GM12878 (cell line): ENCODE results near the gene CCDC83. TPM values are rescaled to one million over a fixed set of nuclear protein-coding genes. Genes with fewer than 3 reads are reported as not detected.

Experiments used
- ATAC-seq: fragments of 200-7000 bp; cut with Tn5 transposase; 3 replicates; pipeline ENCODE4 v1.9.1; 2020; ENCODE audit warnings: mild to moderate bottlenecking, moderate library complexity
- BruUV-seq: library from RNA; stranded (reverse); fragments of 400-500 nt; replicated peaks from 2 replicates; lab custom pipeline; 2021; lab: Mats Ljungman, UMichigan
- CTCF ChIA-PET: fragments of 300-600 bp; sonication (Branson Sonifier 250); formaldehyde crosslinking; extraction: SDS; loops from one replicate; lab custom pipeline; 2021; ENCODE audit warnings: inconsistent platforms; lab: Yijun Ruan, JAX
- POLR2A ChIA-PET: fragments of 350-600 bp; formaldehyde crosslinking; extraction: SDS; loops from one replicate; lab custom pipeline; 2021; ENCODE audit warnings: inconsistent platforms; lab: Charles Lee
- RAD21 ChIA-PET: fragments of 300-600 bp; sonication (Branson Sonifier 250); formaldehyde crosslinking; loops from one replicate; lab custom pipeline; 2023; ENCODE audit warnings: antibody characterized with exemption; ENCODE audit not compliant: unreplicated experiment; lab: Charles Lee
- SMC1A ChIA-PET: fragments of 300-600 bp; sonication (Branson Sonifier 250); formaldehyde crosslinking; loops from one replicate; lab custom pipeline; 2023; ENCODE audit not compliant: unreplicated experiment, uncharacterized antibody; lab: Charles Lee
- DNase-seq: peaks from one replicate; pipeline ENCODE4 v3.0.0-alpha.2; 2011; ENCODE audit warnings: low read depth, low spot score
- FAIRE-seq: peaks from 3 replicates; lab custom pipeline; 2011; peaks lifted over from hg19 to GRCh38; lab: Jason Lieb, UNC
- H2AFZ ChIP-seq: 2 replicates; pipeline ENCODE4 v1.6.0; 2011; ENCODE audit warnings: low read depth, low read length, control low read depth; ENCODE audit not compliant: control insufficient read depth
- H3K27ac ChIP-seq: 2 replicates; pipeline ENCODE4 v1.5.1; 2011; ENCODE audit warnings: control low read depth; ENCODE audit not compliant: control insufficient read depth, insufficient read depth
- H3K27me3 ChIP-seq, 2 experiments: replicated peaks in 1 of 2; 2 replicates each; pipeline versions ENCODE4 v1.6.0 to v1.6.1; 2011; ENCODE audit warnings: low read length in 1 of 2; ENCODE audit not compliant: control insufficient read depth in 2 of 2, insufficient read depth in 2 of 2
- H3K36me3 ChIP-seq, 2 experiments: 2 replicates each; pipeline ENCODE4 v1.5.1; 2011; ENCODE audit warnings: low read length in 1 of 2; ENCODE audit not compliant: control insufficient read depth in 2 of 2, insufficient read depth in 2 of 2
- H3K4me1 ChIP-seq: 2 replicates; pipeline ENCODE4 v1.6.1; 2011; ENCODE audit warnings: mild to moderate bottlenecking, low read length, moderate library complexity, mixed read lengths; ENCODE audit not compliant: control insufficient read depth, insufficient read depth
- H3K4me2 ChIP-seq: 2 replicates; pipeline ENCODE4 v1.6.0; 2011; ENCODE audit warnings: control low read depth; ENCODE audit not compliant: control insufficient read depth, insufficient read depth
- H3K4me3 ChIP-seq: fragments of 200-600 bp; sonication (generic); 2 replicates; pipeline ENCODE4 v1.5.1; 2016
- H3K79me2 ChIP-seq: 2 replicates; pipeline ENCODE4 v1.6.0; 2011; ENCODE audit warnings: low read length; ENCODE audit not compliant: control insufficient read depth, insufficient read depth
- H3K9ac ChIP-seq: 2 replicates; pipeline ENCODE4 v1.8.0; 2011; ENCODE audit warnings: low read length, control low read depth, mixed read lengths; ENCODE audit not compliant: control insufficient read depth, insufficient read depth
- H3K9me3 ChIP-seq: replicated peaks from 3 replicates; pipeline ENCODE4 v1.5.1; 2011; ENCODE audit warnings: mild to moderate bottlenecking, low read length; ENCODE audit not compliant: control insufficient read depth, insufficient read depth
- H4K20me1 ChIP-seq: 2 replicates; pipeline ENCODE4 v1.6.0; 2011; ENCODE audit not compliant: control insufficient read depth, insufficient read depth
- ATF7 ChIP-seq: fragments of 450-650 bp; IDR thresholded peaks from 2 replicates; pipeline ENCODE4 v1.6.1; 2016; ENCODE audit warnings: low read depth, mild to moderate bottlenecking
- DPF2 ChIP-seq: fragments of 450-650 bp; IDR thresholded peaks from 2 replicates; pipeline ENCODE4 v1.6.1; 2017; ENCODE audit warnings: mild to moderate bottlenecking
- EGR1 ChIP-seq, 2 experiments: IDR thresholded peaks; 1 replicate in 1 of 2; 2 replicates in 1 of 2; pipeline ENCODE4 v1.6.1; 2011 to 2012; ENCODE audit warnings: low read depth in 2 of 2, low read length in 2 of 2, borderline replicate concordance in 1 of 2, mild to moderate bottlenecking in 1 of 2, moderate library complexity in 1 of 2
- ESRRA ChIP-seq: IDR thresholded peaks from 2 replicates; pipeline ENCODE4 v1.6.1; 2012; ENCODE audit warnings: mild to moderate bottlenecking, low read length, improper control_type of control experiment
- GABPA ChIP-seq: IDR thresholded peaks from 2 replicates; pipeline ENCODE4 v1.6.1; 2014; ENCODE audit warnings: antibody characterized with exemption, low read depth, mild to moderate bottlenecking, inconsistent platforms
- KAT2A ChIP-seq: conservative IDR thresholded peaks from 2 replicates; pipeline ENCODE4 v1.6.1; 2011; ENCODE audit warnings: low read depth, low read length; ENCODE audit not compliant: control insufficient read depth
- NBN ChIP-seq: fragments of 450-650 bp; IDR thresholded peaks from 2 replicates; pipeline ENCODE4 v1.6.1; 2016
- NFYA ChIP-seq: IDR thresholded peaks from 2 replicates; pipeline ENCODE4 v1.6.1; 2011; ENCODE audit warnings: low read depth, mild to moderate bottlenecking, low read length, improper control_type of control experiment, borderline replicate concordance
- NR2C1 ChIP-seq: fragments of 450-650 bp; IDR thresholded peaks from 2 replicates; pipeline ENCODE4 v1.6.1; 2017; ENCODE audit warnings: antibody characterized with exemption, mild to moderate bottlenecking, moderate library complexity
- PRDM15 ChIP-seq: fragments of 450-650 bp; formaldehyde crosslinking; IDR thresholded peaks from 2 replicates; pipeline ENCODE4 v1.4.0; 2020; ENCODE audit warnings: mild to moderate bottlenecking, moderate library complexity
- RB1 ChIP-seq: fragments of 450-650 bp; formaldehyde crosslinking; IDR thresholded peaks from 2 replicates; pipeline ENCODE4 v1.6.1; 2017; ENCODE audit warnings: mild to moderate bottlenecking, borderline replicate concordance
- STAT1 ChIP-seq: fragments of 450-650 bp; conservative IDR thresholded peaks from 2 replicates; pipeline ENCODE4 v1.6.1; 2014; ENCODE audit warnings: antibody characterized with exemption, mild to moderate bottlenecking
- SUPT20H ChIP-seq: IDR thresholded peaks from 2 replicates; pipeline ENCODE4 v1.6.1; 2011; ENCODE audit warnings: low read depth, mild to moderate bottlenecking, low read length, moderate library complexity, borderline replicate concordance; ENCODE audit not compliant: control insufficient read depth
- TARDBP ChIP-seq: IDR thresholded peaks from 2 replicates; pipeline ENCODE4 v1.6.1; 2016; ENCODE audit warnings: borderline replicate concordance
- TBL1XR1 ChIP-seq: IDR thresholded peaks from 2 replicates; pipeline ENCODE4 v1.6.1; 2012; ENCODE audit warnings: low read depth, low read length, improper control_type of control experiment
- WGBS: methylation state at CpG from one replicate; pipeline ENCODE4 v1.1.6; 2016; ENCODE audit warnings: low lambda C conversion rate; ENCODE audit not compliant: insufficient replicate concordance, insufficient coverage; ENCODE audit errors: missing lambda C conversion rate; 5-methylcytosine and 5-hydroxymethylcytosine counted together
- in situ Hi-C: fragments of 300-500 bp; cut with MboI; formaldehyde crosslinking; loops from 9 replicates; pipeline ENCODE4 v1.14.3; 2018; ENCODE audit warnings: mixed read lengths
- intact Hi-C: fragments of 100-400 bp; cut with micrococcal nuclease; formaldehyde crosslinking; loops from one replicate; pipeline ENCODE4 v1.14.2; 2022; ENCODE audit not compliant: unreplicated experiment
- polyA plus RNA-seq, 11 experiments: library from polyadenylated mRNA; depleted of rRNA in 4 of 11; unstranded in 6 of 11; stranded (reverse) in 5 of 11; fragments of >200 nt; fragmentation: Nextera tagmentation in 4 of 11; fragmentation: Illumina TruSeq in 1 of 11; extraction: Ambion mirVana in 4 of 11; extraction: Trizol in 1 of 11; gene quantifications; 1 replicate in 1 of 11; 2 replicates in 10 of 11; pipeline versions ENCODE4 v1.2.1 to v1.2.3, GENCODE V29; 2011 to 2016; ENCODE audit warnings: inconsistent platforms in 2 of 11, missing spikeins in 2 of 11, low read depth in 1 of 11
- total RNA-seq, 4 experiments: library from RNA; depleted of rRNA in 3 of 4; stranded (reverse); fragments of >200 nt in 3 of 4; fragmentation: Illumina TruSeq in 1 of 4; extraction: Trizol in 1 of 4; gene quantifications; 2 replicates each; pipeline versions ENCODE4 v1.2.1 to v1.2.3, GENCODE V29; 2013 to 2021
- TF ChIP-seq, protein P1 (sequence below): IDR thresholded peaks from 2 replicates; pipeline ENCODE4 v1.6.1; 2012; ENCODE audit warnings: low read length, inconsistent platforms
- TF ChIP-seq, protein P2 (sequence below): fragments of 450-650 bp; IDR thresholded peaks from 2 replicates; pipeline ENCODE4 v1.6.1; 2017; ENCODE audit warnings: mild to moderate bottlenecking, moderate library complexity

Gene CCDC83
- total and polyA plus RNA-seq, 10 of the 15 experiments (the other 5 are each of a cell fraction or from before 2014, with no cell fraction given): not detected

- WGBS: 0% methylated on average over 10 of the region's 10 CpGs
- no peaks in the 10 kb centered on the region for H3K4me1 ChIP-seq
- ATAC-seq (no peak), FAIRE-seq (no peak), DNase-seq (no peak)
- POLR2A ChIA-PET: no interaction called here
- no TSS peak for BruUV-seq
- no peak overlapping the region for H3K4me3 ChIP-seq
- intact Hi-C loops (no loop called here), in situ Hi-C loops (no loop called here)
- H3K27me3 ChIP-seq: peaks cover 16 to 20% of the 10 kb centered on the region in 2 experiments
- no peak overlapping the region for H3K9ac ChIP-seq
- SMC1A ChIA-PET: interaction anchor here (0.9 kb wide), 1 partner anchor 24 kb away, joined by 3 read pairs; no protein-coding TSS in a partner anchor
- H3K4me2 ChIP-seq: peak overlapping the region; percentile 67; the same call in 1 of the 2 replicates
- H4K20me1 ChIP-seq: no peaks in the 10 kb centered on the region
- no peaks in the 10 kb centered on the region for H3K36me3 ChIP-seq
- CTCF ChIA-PET: no interaction called here
- H3K79me2 ChIP-seq: no peaks in the 10 kb centered on the region
- H2AFZ ChIP-seq: 0 out of 2 replicates have a peak overlapping the region, but pooled peaks have one; percentile 15
- RAD21 ChIA-PET: no interaction called here
- no peaks in the 10 kb centered on the region for H3K9me3 ChIP-seq
- H3K27ac ChIP-seq: no peak overlapping the region
- TF ChIP-seq NBN (no peak), EGR1 (IDR thresholded peaks at IDR 0.05; ENCODE audit: borderline replicate concordance in 1 of 2, low read depth in 2 of 2, low read length in 2 of 2) (no peak), SUPT20H (no peak), NFYA (no peak), TARDBP (no peak), PRDM15 (CRISPR knock-in tag) (no peak), GABPA (no peak), KAT2A (no peak), ESRRA (no peak), TBL1XR1 (no peak), STAT1 (no peak), DPF2 (no peak), NR2C1 (no peak), ATF7 (no peak), RB1 (no peak)
- TF ChIP-seq, protein P1, sequence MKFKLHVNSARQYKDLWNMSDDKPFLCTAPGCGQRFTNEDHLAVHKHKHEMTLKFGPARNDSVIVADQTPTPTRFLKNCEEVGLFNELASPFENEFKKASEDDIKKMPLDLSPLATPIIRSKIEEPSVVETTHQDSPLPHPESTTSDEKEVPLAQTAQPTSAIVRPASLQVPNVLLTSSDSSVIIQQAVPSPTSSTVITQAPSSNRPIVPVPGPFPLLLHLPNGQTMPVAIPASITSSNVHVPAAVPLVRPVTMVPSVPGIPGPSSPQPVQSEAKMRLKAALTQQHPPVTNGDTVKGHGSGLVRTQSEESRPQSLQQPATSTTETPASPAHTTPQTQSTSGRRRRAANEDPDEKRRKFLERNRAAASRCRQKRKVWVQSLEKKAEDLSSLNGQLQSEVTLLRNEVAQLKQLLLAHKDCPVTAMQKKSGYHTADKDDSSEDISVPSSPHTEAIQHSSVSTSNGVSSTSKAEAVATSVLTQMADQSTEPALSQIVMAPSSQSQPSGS: no peak
- TF ChIP-seq, protein P2, sequence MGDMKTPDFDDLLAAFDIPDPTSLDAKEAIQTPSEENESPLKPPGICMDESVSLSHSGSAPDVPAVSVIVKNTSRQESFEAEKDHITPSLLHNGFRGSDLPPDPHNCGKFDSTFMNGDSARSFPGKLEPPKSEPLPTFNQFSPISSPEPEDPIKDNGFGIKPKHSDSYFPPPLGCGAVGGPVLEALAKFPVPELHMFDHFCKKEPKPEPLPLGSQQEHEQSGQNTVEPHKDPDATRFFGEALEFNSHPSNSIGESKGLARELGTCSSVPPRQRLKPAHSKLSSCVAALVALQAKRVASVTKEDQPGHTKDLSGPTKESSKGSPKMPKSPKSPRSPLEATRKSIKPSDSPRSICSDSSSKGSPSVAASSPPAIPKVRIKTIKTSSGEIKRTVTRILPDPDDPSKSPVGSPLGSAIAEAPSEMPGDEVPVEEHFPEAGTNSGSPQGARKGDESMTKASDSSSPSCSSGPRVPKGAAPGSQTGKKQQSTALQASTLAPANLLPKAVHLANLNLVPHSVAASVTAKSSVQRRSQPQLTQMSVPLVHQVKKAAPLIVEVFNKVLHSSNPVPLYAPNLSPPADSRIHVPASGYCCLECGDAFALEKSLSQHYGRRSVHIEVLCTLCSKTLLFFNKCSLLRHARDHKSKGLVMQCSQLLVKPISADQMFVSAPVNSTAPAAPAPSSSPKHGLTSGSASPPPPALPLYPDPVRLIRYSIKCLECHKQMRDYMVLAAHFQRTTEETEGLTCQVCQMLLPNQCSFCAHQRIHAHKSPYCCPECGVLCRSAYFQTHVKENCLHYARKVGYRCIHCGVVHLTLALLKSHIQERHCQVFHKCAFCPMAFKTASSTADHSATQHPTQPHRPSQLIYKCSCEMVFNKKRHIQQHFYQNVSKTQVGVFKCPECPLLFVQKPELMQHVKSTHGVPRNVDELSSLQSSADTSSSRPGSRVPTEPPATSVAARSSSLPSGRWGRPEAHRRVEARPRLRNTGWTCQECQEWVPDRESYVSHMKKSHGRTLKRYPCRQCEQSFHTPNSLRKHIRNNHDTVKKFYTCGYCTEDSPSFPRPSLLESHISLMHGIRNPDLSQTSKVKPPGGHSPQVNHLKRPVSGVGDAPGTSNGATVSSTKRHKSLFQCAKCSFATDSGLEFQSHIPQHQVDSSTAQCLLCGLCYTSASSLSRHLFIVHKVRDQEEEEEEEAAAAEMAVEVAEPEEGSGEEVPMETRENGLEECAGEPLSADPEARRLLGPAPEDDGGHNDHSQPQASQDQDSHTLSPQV: no peak
Observed at GRCh38 chr11:85810521-85810870, 44.7 kb upstream of the CCDC83 start.
